KOPT-K1 (cell line): Measurements from ENCODE around the gene KCNJ6.
"Not testable (repeated sequence)": the region's sequence is repeated elsewhere in the genome, so short reads cannot be mapped to it uniquely, and the experiment has no call there.

Experiments
- H3K27ac ChIP-seq: fragments of 200-600 bp; sonication (generic); 2 replicates; pipeline ENCODE4 v1.5.1; 2016; ENCODE audit warnings: antibody characterized with exemption, mild to moderate bottlenecking, low read depth, low read length; ENCODE audit not compliant: poor library complexity, severe bottlenecking
- H3K36me3 ChIP-seq: fragments of 200-600 bp; sonication (generic); 2 replicates; pipeline ENCODE4 v1.5.1; 2017; ENCODE audit warnings: antibody characterized with exemption, mild to moderate bottlenecking, low read length, moderate library complexity; ENCODE audit not compliant: insufficient read depth
- H3K9me3 ChIP-seq: fragments of 200-600 bp; sonication (generic); 2 replicates; pipeline ENCODE4 v1.5.1; 2017; ENCODE audit warnings: antibody characterized with exemption, low read length, mild to moderate bottlenecking; ENCODE audit not compliant: insufficient read depth, poor library complexity, severe bottlenecking

KCNJ6 gene

DNA sequence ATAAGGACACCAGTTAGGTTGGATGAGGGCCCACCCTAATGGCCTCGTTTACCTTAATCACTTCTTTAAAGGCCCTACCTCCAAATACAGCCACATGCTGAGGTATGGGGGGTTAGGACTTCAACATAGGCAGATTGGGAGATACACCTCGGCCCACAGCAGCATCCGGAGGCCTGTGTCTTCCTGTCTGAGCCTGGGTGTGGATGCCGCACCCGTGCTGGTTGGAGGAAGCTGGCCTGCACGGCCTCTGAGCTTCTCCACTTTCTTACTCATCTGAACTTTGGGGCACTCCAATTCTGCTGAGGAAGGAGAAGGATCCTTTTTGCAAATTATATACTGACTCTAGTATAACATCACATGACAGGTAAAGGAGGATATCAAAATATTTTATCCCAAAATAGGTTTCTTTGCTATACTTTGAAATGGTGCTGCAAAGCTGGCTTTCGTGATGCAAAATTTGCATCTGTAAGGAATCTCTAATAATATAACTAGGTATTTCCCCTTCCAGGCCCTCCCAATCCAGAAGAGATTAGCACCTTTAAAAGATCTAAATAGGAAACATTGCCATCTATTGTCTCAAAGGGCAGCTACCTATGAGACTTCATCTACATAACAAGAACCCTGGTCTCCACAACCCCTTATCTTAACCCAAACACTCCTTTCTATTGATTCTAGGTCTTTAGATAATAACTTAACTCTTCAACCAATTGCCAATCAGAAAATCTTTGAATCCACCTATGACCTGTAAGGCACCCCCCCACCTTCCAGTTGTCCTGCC lies 247.6 kb downstream of the KCNJ6 start:
- no peak overlapping the region for H3K27ac ChIP-seq
- peaks cover 12% of the 10 kb centered on the region for H3K9me3 ChIP-seq
- H3K36me3 ChIP-seq: no peaks in the 10 kb centered on the region

DNA sequence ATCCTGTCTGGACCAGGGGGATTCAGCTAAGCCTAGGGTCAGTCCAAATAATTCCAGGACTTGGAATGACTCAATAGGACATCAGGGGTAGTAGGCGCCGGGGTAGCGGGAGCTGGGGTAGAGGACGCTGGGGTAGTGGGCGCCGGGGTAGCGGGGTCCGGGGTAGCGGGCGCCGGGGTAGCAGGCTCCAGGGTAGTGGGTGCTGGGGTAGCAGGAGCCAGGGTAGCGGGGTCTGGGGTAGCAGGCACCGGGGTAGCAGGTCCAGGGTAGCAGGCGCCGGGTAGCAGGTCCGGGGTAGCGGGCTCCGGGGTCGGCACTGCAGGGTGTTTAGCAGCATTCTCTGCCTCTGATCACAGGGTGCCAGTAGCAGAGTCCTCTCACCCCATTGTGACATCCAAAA lies 248.9 kb downstream of the KCNJ6 start:
- peaks cover 12% of the 10 kb centered on the region for H3K9me3 ChIP-seq
- H3K27ac ChIP-seq: no peak overlapping the region
- no peaks in the 10 kb centered on the region for H3K36me3 ChIP-seq

DNA sequence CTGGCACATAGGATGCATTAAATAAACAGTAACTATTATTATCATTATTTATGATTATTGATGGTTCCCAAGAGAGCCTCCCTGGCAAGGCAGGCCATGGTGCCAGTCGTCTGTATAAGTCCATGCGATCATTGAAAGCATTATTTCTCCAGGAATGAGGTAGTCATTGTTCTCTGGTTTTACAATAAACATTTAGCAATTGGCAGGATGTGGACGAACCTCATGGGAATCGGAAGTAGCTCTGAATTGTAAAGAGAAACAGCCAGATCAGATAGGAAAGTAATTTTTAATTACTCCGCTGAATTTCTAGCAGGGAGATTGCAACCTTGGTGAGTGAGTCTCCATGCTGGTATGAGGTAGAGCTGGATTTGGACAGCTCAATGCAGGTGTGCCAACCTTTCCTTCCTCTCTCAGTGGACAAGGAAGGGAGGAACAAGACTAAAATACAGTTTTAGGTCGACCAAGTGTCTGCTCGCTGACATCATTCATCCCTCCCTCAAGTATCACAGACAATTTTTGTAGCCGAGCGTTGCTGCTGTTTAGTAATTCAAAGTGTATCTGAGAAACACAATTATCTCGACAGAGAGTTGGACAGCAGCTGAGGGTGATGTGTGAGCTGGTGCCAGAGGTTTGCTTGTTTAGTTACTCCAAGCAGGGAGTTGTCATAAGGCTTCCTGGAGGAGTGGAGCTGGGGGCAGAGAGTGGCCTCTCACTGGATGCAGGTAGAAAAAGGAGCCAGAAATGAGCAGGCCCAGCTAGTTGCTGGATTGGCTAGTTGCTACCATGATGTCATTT lies 250.8 kb downstream of the KCNJ6 start:
- no peaks in the 10 kb centered on the region for H3K36me3 ChIP-seq
- peaks cover 12% of the 10 kb centered on the region for H3K9me3 ChIP-seq
- H3K27ac ChIP-seq: no peak overlapping the region

DNA sequence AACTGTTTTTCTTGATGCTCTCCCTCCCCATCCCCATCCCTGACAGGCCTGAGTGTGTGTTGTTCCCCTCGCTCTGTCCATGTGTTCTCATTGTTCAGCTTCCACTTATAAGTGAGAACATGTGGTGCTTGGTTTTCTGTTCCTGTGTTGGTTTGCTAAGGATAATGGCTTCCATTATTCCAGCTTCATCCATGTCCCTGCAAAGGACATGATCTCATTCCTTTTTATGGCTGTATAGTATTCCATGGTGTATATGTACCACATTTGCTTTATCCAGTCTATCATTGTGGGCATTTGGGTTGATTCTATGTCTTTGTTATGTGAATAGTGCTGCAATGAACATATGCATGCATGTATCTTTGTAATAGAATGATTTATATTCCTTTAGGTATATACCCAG lies 254.0 kb downstream of the KCNJ6 start:
- H3K36me3 ChIP-seq, H3K27ac ChIP-seq: not testable (repeated sequence)
- peaks cover 12% of the 10 kb centered on the region for H3K9me3 ChIP-seq

DNA sequence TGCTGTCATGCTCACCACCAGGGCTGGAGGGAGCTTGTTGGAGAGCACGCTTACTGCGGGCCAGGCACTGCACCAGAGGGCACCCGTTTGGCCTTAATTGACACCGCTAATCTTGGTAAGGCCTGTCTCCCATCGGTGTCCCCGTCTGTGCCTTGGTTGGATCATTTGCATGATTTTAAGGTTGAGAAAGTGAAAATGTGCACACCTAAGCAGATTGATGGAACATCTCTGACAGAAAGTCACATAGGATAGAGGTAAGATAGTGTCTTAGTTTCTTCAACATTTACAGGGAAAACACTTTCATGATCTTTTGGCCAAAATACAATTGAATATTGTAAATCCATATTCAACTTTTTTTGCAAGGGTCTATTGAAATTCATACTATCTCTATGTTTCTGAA lies 255.5 kb downstream of the KCNJ6 start:
- Histone ChIP-seq H3K36me3 (no peaks in the 10 kb centered on the region), H3K27ac (no peak overlapping the region), H3K9me3 (peaks cover 6% of the 10 kb centered on the region)

DNA sequence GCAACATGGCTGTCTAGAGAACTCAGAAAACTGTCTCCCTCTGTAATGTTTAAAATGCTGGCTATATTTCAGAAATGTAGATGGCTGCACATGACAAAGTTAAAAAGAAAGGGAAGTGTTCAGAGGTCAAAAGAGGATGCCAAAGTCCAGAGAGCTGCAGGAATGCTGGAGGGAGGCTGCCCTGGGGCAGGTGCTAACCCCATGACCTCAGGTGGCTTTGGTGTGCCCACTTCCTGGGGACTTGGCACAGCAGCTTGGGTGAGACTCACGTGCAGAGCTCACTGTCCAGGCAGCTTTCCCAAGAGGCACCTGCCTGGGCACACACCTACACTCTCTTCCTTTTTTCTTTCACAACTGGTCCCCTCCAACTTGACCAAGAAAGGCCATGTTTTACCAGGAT lies 256.4 kb downstream of the KCNJ6 start:
- no peaks in the 10 kb centered on the region for H3K36me3 ChIP-seq
- H3K9me3 ChIP-seq: no peaks in the 10 kb centered on the region
- H3K27ac ChIP-seq: no peak overlapping the region

DNA sequence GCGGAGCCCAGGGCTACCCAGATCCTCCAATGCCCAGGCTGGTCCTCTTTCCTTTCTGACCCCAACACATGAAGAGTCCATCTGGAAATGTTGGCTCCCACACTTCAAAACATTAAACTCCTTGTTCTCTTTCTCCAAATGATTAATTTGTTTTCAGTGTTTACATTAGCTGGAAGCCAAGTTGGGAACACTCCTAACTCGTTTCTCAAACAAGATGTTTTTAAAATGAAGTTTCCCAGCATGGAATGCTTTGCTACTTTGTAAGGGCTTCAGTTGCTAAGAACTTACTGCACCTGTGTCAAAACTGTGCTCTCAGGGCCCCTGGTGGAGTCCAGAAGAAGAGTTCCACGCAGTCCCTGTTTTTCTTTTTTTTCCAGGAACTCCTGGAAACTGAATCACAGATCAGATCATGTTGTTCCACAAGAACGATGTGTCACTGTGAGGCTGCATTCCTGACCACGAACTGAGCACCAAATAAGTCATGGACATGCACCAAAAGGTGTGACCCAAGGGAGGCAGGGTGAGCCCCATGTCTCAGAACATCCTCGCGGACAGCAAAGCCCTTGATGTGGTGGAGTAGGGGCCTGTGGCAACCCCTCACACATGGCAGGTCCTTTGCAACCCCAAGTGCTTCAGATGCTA lies 257.3 kb downstream of the KCNJ6 start:
- no peak overlapping the region for H3K27ac ChIP-seq
- no peaks in the 10 kb centered on the region for H3K9me3 ChIP-seq
- H3K36me3 ChIP-seq: no peaks in the 10 kb centered on the region

DNA sequence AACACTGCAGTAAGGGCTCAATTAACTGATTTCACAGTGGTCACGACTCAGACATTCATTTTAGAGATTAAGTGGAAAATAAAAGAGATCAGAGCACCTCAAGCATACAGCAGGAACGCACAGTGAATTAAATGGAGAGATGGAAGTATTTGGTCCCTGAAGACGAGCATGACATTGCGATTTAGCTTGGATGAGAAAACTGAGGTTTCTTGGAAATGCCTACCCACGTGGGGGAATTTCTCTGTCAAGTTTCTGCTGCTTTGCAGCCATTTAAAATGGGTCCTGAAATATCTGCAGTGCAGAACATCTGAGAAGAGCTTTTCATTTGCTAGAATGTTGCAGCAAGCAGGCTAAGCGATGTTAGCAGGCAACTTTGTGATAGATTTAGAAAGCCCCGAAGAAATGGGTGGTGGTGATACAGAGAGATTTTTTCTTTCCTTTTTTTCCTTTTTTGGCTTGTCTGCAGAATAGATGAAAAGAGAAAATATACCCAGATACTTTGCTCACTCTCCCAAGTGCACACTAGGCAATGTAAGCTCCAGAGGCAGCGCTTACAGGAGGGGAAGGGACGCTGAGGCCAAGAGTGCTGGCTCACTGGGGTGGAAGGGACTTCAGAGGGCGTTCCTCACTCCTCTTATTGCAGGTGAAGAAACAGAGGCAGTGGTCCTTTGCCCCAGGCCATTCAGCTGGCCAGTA lies 258.0 kb downstream of the KCNJ6 start:
- H3K27ac ChIP-seq: no peak overlapping the region
- H3K9me3 ChIP-seq: no peaks in the 10 kb centered on the region
- H3K36me3 ChIP-seq: no peaks in the 10 kb centered on the region

DNA sequence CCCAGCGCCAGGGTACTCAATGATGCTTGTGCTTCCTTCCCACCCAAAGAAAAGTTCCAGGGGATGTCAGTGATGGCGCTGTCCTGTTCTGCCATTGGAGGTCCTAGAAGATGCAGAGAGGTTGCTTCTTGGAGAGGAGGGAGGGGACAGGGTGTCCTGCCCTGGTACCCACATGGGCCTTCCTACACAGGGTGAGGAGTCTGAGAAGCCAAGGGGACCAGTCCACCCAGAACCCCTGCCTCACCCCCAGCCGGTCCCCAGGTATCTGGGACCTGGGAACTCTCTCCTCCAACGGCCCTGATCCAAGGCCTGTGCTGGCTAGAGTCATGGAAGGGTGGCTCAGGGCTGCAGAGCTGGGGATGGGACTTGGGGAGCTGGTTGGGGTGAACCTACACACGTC lies 259.4 kb downstream of the KCNJ6 start:
- no peak overlapping the region for H3K27ac ChIP-seq
- no peaks in the 10 kb centered on the region for H3K36me3 ChIP-seq
- no peaks in the 10 kb centered on the region for H3K9me3 ChIP-seq

DNA sequence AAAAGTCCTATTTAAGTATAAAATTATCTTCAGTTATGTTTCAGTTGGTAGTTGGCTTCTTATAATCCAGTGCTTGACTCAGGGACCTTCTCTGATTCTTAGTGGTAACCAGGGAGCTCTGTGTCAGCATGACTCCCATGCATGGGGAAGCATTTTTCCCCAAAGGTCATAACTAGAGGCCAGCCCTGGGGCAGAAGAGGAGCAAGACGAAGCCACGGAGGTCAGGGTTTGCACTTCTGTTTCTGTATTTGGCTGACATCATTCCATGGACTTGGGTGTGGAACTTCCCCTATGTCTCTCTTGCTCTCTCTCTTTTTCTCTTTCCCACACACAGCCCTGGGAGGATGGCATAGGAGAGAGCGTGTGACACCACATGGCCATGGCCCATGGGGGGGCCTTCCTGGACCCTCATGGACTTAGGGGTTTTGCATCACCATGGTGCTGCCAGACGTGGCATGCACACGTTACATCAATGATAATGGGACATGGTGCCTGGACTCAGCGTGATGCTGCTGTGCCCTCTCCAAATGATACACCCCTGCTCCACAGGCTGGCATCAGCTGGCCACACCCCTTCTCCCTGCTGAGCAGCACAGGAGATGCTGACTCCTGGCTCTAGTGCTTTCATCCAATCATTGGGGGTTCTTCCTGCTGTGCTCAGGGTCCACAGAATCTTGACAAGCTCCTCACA lies 260.5 kb downstream of the KCNJ6 start:
- Histone ChIP-seq H3K9me3 (no peaks in the 10 kb centered on the region), H3K27ac (no peak overlapping the region), H3K36me3 (no peaks in the 10 kb centered on the region)

DNA sequence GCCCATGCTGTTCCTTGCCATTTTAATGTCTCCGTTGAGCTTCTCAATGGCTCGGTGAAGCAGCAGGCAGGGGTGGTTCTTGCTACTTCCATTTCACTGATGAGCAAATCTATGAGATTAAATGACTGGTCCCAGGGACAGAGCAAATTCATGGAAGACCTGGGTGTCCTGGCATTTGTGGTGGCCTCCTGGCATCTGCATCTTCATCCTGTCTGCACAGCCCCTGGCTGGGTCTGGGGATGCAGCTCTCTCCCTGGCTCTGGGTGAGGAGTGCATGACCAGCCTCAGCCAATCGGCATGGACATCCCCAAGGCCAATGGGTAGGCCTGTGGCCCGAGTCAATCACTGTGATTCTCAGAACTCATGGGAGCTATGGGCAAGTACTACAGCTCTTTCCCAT lies 261.7 kb downstream of the KCNJ6 start:
- no peaks in the 10 kb centered on the region for H3K36me3 ChIP-seq
- H3K9me3 ChIP-seq: no peaks in the 10 kb centered on the region
- no peak overlapping the region for H3K27ac ChIP-seq

DNA sequence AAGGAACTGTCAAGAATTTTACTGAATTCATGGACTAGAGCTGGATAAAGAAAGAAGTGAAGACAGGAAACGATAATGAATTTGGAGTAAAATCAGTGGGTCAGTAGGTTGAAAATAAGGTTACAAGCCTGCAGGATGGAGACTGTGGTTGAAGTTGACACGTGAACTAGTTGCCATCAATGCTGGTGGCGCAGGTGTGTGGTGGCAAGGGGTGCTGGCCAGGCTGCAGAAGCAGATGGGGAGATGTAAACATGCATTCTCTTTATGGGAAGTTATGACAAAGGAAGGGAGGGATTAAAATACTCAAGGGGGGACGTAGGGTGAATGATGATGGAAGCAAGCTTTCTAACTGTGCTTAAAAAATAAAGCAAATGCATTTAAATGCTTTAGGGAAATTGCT lies 263.1 kb downstream of the KCNJ6 start:
- Histone ChIP-seq H3K9me3 (no peaks in the 10 kb centered on the region), H3K27ac (no peak overlapping the region)

DNA sequence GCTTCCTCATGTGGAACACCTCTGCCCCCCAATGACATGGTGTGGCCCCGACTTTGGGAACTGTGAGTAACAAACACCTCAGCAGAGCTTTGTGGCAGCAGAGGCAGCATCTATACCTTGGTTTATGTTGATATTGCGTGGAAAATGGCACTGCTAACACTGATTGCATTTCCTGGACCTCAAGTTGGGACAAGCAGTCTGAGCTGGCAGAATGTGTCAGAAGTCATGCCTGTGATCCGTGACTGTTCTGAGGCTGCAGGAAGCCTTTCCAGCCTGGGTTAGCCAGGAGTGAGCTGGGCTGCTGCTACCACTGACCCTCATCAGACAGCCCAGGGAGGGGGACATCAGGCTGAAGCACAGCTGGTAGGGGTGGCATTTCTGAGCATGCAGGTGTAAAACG lies 268.5 kb downstream of the KCNJ6 start:
- Histone ChIP-seq H3K27ac (no peak overlapping the region), H3K9me3 (no peaks in the 10 kb centered on the region), H3K36me3 (no peaks in the 10 kb centered on the region)

More for the DNA sequence above, 263.1 kb downstream of the KCNJ6 start:
- H3K36me3 ChIP-seq: no peaks in the 10 kb centered on the region

DNA sequence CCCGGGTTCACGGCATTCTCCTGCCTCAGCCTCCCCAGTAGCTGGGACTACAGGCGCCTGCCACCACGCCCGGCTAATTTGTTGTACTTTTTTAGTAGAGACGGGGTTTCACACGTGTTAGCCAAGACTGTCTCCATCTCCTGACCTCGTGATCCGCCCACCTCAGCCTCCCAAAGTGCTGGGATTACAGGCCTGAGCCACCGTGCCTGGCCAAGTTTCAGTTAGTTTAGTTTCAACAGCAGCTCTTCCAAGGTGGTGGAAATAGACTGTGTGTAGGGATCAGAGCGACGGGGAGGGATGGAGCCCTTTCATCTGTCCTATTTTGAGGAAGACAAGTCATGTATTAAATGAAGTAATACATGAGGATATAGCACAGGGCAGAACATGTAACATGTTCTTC lies 269.5 kb downstream of the KCNJ6 start:
- not testable (repeated sequence) for H3K27ac ChIP-seq, H3K36me3 ChIP-seq, H3K9me3 ChIP-seq
